Stimulated activated CD8-positive, alpha-beta memory T cell treated with anti-CD3 and anti-CD28 coated beads, Interleukin-7, amount 100 ng/mL, for 4 hours (primary cell): ENCODE data around the gene TAS2R16.
"Not testable (repeated sequence)": the region's sequence is repeated elsewhere in the genome, so short reads cannot be mapped to it uniquely, and the experiment has no call there.

Experiments used
- DNase-seq, 2 donors: peaks; one replicate each; pipeline ENCODE4 v3.0.0-alpha.2; 2020; ENCODE audit warnings: low read depth in 2 of 2

TAS2R16 gene

GRCh38 chr7:122972056-122972455 is 23.4 kb downstream of the TAS2R16 start:
- DNase-seq: no peak

GRCh38 chr7:122970740-122971725 is 24.5 kb downstream of the TAS2R16 start:
- no peak for DNase-seq

DNA sequence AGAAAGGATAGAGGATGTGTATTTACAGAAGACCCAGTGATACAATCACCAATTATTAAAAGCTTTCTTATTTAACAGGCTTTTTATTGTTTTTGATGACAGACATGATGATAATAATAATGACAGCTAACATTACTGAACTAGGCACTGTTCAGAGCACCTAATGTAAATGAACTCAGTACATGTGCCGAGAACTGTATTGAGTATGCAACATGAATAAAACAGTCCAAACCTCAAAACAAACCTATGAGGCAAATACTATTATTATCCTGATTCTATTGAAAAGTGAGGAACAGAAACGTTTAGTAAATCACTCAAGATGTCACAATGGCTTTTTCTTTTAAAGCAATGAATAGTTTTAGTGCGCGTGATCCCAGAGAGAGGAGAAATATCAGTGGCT is 27.1 kb downstream of the TAS2R16 start:
- DNase-seq: no peak

- no peak for DNase-seq
Observed at GRCh38 chr7:122965306-122965705, 30.2 kb downstream of the TAS2R16 start.

DNA sequence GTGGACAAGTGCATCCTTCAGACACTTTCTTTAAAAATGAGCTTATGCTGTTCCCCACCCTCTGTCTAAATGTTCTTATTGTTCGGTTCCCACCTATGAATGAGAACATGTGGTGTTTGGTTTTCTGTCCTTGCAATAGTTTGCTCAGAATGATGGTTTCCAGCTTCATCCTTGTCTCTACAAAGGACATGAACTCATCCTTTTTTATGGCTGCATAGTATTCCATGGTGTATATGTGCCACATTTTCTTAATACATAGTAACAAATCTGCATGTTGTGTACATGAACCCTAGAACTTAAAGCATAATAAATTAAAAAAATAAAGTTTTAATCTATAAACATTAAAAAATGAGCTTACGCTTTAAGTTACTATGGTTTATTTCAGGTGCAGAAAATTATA is 41.8 kb downstream of the TAS2R16 start:
- not testable (repeated sequence) for DNase-seq

DNA sequence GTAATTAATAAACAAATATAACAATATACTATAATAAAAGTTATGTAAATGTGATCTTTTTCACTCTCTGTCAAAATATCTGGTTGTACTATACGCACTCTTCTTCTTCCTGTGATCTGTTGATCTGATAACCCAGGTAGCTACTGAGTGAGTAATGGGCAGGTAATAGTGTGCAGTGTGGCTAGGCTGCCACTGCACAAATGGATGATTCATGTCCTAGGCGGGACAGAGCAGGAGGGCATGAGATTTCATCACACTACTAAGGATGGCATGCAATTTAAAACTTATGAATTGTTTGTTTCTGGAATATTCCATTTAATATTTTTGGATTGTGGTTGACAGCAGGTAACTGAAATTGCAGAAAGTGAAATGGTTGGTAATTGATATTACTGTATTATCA is 44.5 kb downstream of the TAS2R16 start:
- no peak for DNase-seq

DNA sequence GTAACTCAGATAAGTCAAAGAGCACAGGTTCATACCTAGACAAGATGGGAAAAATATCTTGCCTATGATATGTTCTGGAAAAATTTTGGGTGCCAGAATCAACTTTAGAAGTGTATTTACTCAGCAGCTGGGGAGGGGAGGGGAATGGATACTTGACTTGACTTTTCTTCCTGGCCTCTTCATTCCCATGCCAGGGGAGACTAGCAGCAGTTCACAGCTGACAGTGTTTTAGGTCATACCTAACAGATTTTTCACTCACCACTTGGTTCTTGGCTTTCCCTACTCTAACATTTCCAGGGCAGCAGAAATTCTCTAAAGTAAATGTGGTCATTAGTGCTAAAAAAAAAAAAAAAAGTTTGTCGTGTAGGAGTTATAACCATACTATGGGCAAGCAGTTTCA is 46.3 kb downstream of the TAS2R16 start:
- DNase-seq: no peak
